ENCODE data around the gene NHLRC1. TPM values are rescaled to one million over a fixed set of nuclear protein-coding genes. Genes with fewer than 3 reads are reported as not detected.

Gene NHLRC1
- total RNA-seq, 2 donors from 2014 or later, result 2.7 to 4.8 TPM

- intact Hi-C loops (cut with DNase I), result no loop called here
- 85% methylated on average over 6 of the region's 6 CpGs for WGBS
- H3K27me3 ChIP-seq (replicated peaks; ENCODE audit: insufficient read depth), result no peaks in the 10 kb centered on the region
- H3K27ac ChIP-seq, result no peak overlapping the region
- H3K36me3 ChIP-seq, result no peaks in the 10 kb centered on the region
- H3K9me3 ChIP-seq, result no peaks in the 10 kb centered on the region
- no peaks in the 10 kb centered on the region for H3K4me1 ChIP-seq (replicated peaks)
- no peak for DNase-seq (ENCODE audit: low spot score)
- H3K4me3 ChIP-seq, result no peak overlapping the region
- TF ChIP-seq POLR2A (IDR thresholded peaks at IDR 0.05), result no peak
- TF ChIP-seq POLR2AphosphoS5 (IDR thresholded peaks at IDR 0.05), result no peak
- no peak for TF ChIP-seq CTCF (IDR thresholded peaks at IDR 0.05)
These were observed 17.6 kb upstream of the NHLRC1 start for GRCh38 chr6:18139935-18140621.

GRCh38 chr6:18138906-18139305, 16.4 kb upstream of the NHLRC1 start:
- Histone ChIP-seq H3K27me3 (replicated peaks; ENCODE audit: insufficient read depth) (no peaks in the 10 kb centered on the region), H3K9me3 (no peaks in the 10 kb centered on the region), H3K4me1 (replicated peaks) (no peaks in the 10 kb centered on the region), H3K27ac (no peak overlapping the region), H3K4me3 (no peak overlapping the region), H3K36me3 (no peaks in the 10 kb centered on the region)
- intact Hi-C loops (cut with DNase I), result no loop called here
- no peak for DNase-seq (ENCODE audit: low spot score)
- WGBS, result 92% methylated on average over 5 of the region's 5 CpGs
- TF ChIP-seq POLR2AphosphoS5 (IDR thresholded peaks at IDR 0.05), result no peak

GRCh38 chr6:18136260-18136659, 13.8 kb upstream of the NHLRC1 start:
- Histone ChIP-seq H3K27ac (no peak overlapping the region), H3K36me3 (no peaks in the 10 kb centered on the region), H3K4me3 (no peak overlapping the region), H3K4me1 (replicated peaks) (no peaks in the 10 kb centered on the region), H3K27me3 (replicated peaks; ENCODE audit: insufficient read depth) (no peaks in the 10 kb centered on the region), H3K9me3 (no peaks in the 10 kb centered on the region)
- 83% methylated on average over 10 of the region's 10 CpGs for WGBS
- DNase-seq (ENCODE audit: low spot score), result no peak
- TF ChIP-seq POLR2A (IDR thresholded peaks at IDR 0.05) (no peak), POLR2AphosphoS5 (IDR thresholded peaks at IDR 0.05) (peak; percentile 32), CTCF (IDR thresholded peaks at IDR 0.05) (no peak)
- intact Hi-C loops (cut with DNase I), result no loop called here

- intact Hi-C loops (cut with DNase I), result no loop called here
- no peak overlapping the region for H3K4me3 ChIP-seq
- H3K9me3 ChIP-seq, result no peaks in the 10 kb centered on the region
- 83% methylated on average over 2 of the region's 2 CpGs for WGBS
- no peak overlapping the region for H3K27ac ChIP-seq
- TF ChIP-seq CTCF (IDR thresholded peaks at IDR 0.05), result no peak
- no peak for TF ChIP-seq POLR2A (IDR thresholded peaks at IDR 0.05)
- no peak for TF ChIP-seq POLR2AphosphoS5 (IDR thresholded peaks at IDR 0.05)
- DNase-seq (ENCODE audit: low spot score), result no peak
- H3K4me1 ChIP-seq (replicated peaks), result no peaks in the 10 kb centered on the region
- no peaks in the 10 kb centered on the region for H3K36me3 ChIP-seq
- H3K27me3 ChIP-seq (replicated peaks; ENCODE audit: insufficient read depth), result no peaks in the 10 kb centered on the region
These were observed 12.7 kb upstream of the NHLRC1 start for GRCh38 chr6:18135171-18135570.

- Histone ChIP-seq H3K27ac (no peak overlapping the region), H3K9me3 (no peaks in the 10 kb centered on the region), H3K27me3 (replicated peaks; ENCODE audit: insufficient read depth) (no peaks in the 10 kb centered on the region), H3K36me3 (no peaks in the 10 kb centered on the region), H3K4me1 (replicated peaks) (no peaks in the 10 kb centered on the region), H3K4me3 (no peak overlapping the region)
- no peak for DNase-seq (ENCODE audit: low spot score)
- TF ChIP-seq POLR2AphosphoS5 (IDR thresholded peaks at IDR 0.05) (no peak), POLR2A (IDR thresholded peaks at IDR 0.05) (no peak), CTCF (IDR thresholded peaks at IDR 0.05) (no peak)
- WGBS, result 99% methylated on average over 3 of the region's 3 CpGs
- intact Hi-C loops (cut with DNase I), result no loop called here
These were observed 9.9 kb upstream of the NHLRC1 start for GRCh38 chr6:18132346-18132745.
